IMR-90 (cell line): ENCODE results near the gene CELSR1. TPM values are rescaled to one million over a fixed set of nuclear protein-coding genes. Genes with fewer than 3 reads are reported as not detected.

ENCODE experiments used
- ATAC-seq: fragments of 200-7000 bp; cut with Tn5 transposase; 2 replicates; pipeline ENCODE4 v1.9.1; 2020; ENCODE audit warnings: low read depth, mild to moderate bottlenecking, moderate library complexity
- BruUV-seq: library from RNA; stranded (reverse); fragments of 400-500 nt; replicated peaks from 2 replicates; lab custom pipeline; 2021; lab: Mats Ljungman, UMichigan
- CTCF ChIA-PET: fragments of 300-600 bp; formaldehyde crosslinking; extraction: SDS; loops from one replicate; lab custom pipeline; 2021; ENCODE audit warnings: antibody characterized with exemption; lab: Yijun Ruan, JAX
- POLR2A ChIA-PET: fragments of 300-600 bp; sonication (Branson Sonifier 250); formaldehyde crosslinking; loops from one replicate; lab custom pipeline; 2022; ENCODE audit warnings: antibody characterized with exemption; ENCODE audit not compliant: unreplicated experiment; lab: Charles Lee
- DNase-seq: peaks from one replicate; pipeline ENCODE4 v3.0.0; 2013
- H2AFZ ChIP-seq: replicated peaks from 2 replicates; pipeline ENCODE3; 2013; ENCODE audit warnings: low read length, mild to moderate bottlenecking; ENCODE audit not compliant: poor library complexity
- H2AK5ac ChIP-seq: 2 replicates; pipeline ENCODE4 v1.6.1; 2013; ENCODE audit warnings: low read depth, low read length, inconsistent platforms
- H2AK9ac ChIP-seq: replicated peaks from 2 replicates; pipeline ENCODE3; 2013; ENCODE audit warnings: mild to moderate bottlenecking, low read depth, low read length, moderate library complexity; ENCODE audit not compliant: poor library complexity
- H2BK120ac ChIP-seq: 2 replicates; pipeline ENCODE4 v1.6.1; 2013; ENCODE audit warnings: low read depth, low read length, inconsistent platforms
- H2BK15ac ChIP-seq: 3 replicates; pipeline ENCODE4 v1.6.1; 2013; ENCODE audit warnings: low read depth, low read length, inconsistent platforms
- H2BK20ac ChIP-seq: 2 replicates; pipeline ENCODE4 v1.6.1; 2013; ENCODE audit warnings: low read depth, mild to moderate bottlenecking, inconsistent platforms, low read length, moderate library complexity
- H2BK5ac ChIP-seq: 2 replicates; pipeline ENCODE4 v1.6.1; 2013; ENCODE audit warnings: mild to moderate bottlenecking, low read depth, low read length, inconsistent platforms; ENCODE audit not compliant: poor library complexity, severe bottlenecking
- H3K14ac ChIP-seq: replicated peaks from 2 replicates; pipeline ENCODE4 v1.6.1; 2013; ENCODE audit warnings: low read depth, low read length, inconsistent platforms
- H3K18ac ChIP-seq: 2 replicates; pipeline ENCODE4 v1.6.1; 2013; ENCODE audit warnings: low read depth, low read length, control low read depth
- H3K23ac ChIP-seq: 2 replicates; pipeline ENCODE4 v1.6.1; 2013; ENCODE audit warnings: low read depth, low read length, inconsistent platforms
- H3K27ac ChIP-seq: 2 replicates; pipeline ENCODE4 v1.5.1; 2013; ENCODE audit warnings: mild to moderate bottlenecking, control low read depth, low read length; ENCODE audit not compliant: insufficient read depth
- H3K27me3 ChIP-seq: 2 replicates; pipeline ENCODE4 v1.6.1; 2013; ENCODE audit warnings: low read length; ENCODE audit not compliant: control insufficient read depth, insufficient read depth
- H3K36me3 ChIP-seq: 2 replicates; pipeline ENCODE4 v1.6.1; 2013; ENCODE audit warnings: low read length, mixed read lengths; ENCODE audit not compliant: control insufficient read depth, insufficient read depth
- H3K4ac ChIP-seq: 2 replicates; pipeline ENCODE4 v1.6.1; 2013; ENCODE audit warnings: low read depth, low read length, inconsistent platforms
- H3K4me1 ChIP-seq: 2 replicates; pipeline ENCODE4 v1.6.1; 2013; ENCODE audit warnings: low read length, mixed read lengths; ENCODE audit not compliant: control insufficient read depth, insufficient read depth
- H3K4me2 ChIP-seq: 2 replicates; pipeline ENCODE4 v1.6.1; 2013; ENCODE audit warnings: low read depth, mild to moderate bottlenecking, control low read depth, low read length, moderate library complexity
- H3K4me3 ChIP-seq: 2 replicates; pipeline ENCODE4 v1.5.1; 2013; ENCODE audit warnings: low read depth, mild to moderate bottlenecking, control low read depth, low read length, moderate library complexity; ENCODE audit not compliant: insufficient read depth
- H3K56ac ChIP-seq: 2 replicates; pipeline ENCODE4 v1.6.1; 2013; ENCODE audit warnings: low read length, inconsistent platforms; ENCODE audit not compliant: insufficient read depth; ENCODE audit errors: extremely low read depth
- H3K79me1 ChIP-seq, 2 experiments: 2 replicates each; pipeline ENCODE4 v1.6.1; 2013; ENCODE audit warnings: low read length in 2 of 2, inconsistent platforms in 1 of 2, low read depth in 1 of 2
- H3K9ac ChIP-seq: 2 replicates; pipeline ENCODE4 v1.6.1; 2013; ENCODE audit warnings: low read depth, low read length, control low read depth
- H3K9me1 ChIP-seq: 2 replicates; pipeline ENCODE4 v1.6.1; 2013; ENCODE audit warnings: low read length, inconsistent platforms; ENCODE audit not compliant: insufficient read depth
- H3K9me3 ChIP-seq: 2 replicates; pipeline ENCODE4 v1.6.1; 2013; ENCODE audit warnings: low read length; ENCODE audit not compliant: control insufficient read depth, insufficient read depth
- H4K20me1 ChIP-seq: 2 replicates; pipeline ENCODE4 v1.6.1; 2013; ENCODE audit warnings: low read length, inconsistent platforms; ENCODE audit not compliant: insufficient read depth
- H4K5ac ChIP-seq: 2 replicates; pipeline ENCODE4 v1.6.1; 2013; ENCODE audit warnings: mild to moderate bottlenecking, low read depth, low read length, control low read depth
- H4K8ac ChIP-seq, 2 experiments: 2 replicates each; pipeline ENCODE4 v1.6.1; 2013; ENCODE audit warnings: low read depth in 2 of 2, low read length in 2 of 2, control low read depth in 1 of 2, inconsistent platforms in 1 of 2
- H4K91ac ChIP-seq: 2 replicates; pipeline ENCODE4 v1.6.1; 2013; ENCODE audit warnings: low read depth, low read length, inconsistent platforms; ENCODE audit not compliant: insufficient read depth
- CHD1 ChIP-seq: IDR thresholded peaks from 2 replicates; pipeline ENCODE4 v1.6.1; 2012; ENCODE audit warnings: low read depth, low read length, improper control_type of control experiment
- CTCF ChIP-seq: conservative IDR thresholded peaks from 2 replicates; pipeline ENCODE4 v1.5.1; 2012; ENCODE audit warnings: mild to moderate bottlenecking, low read depth, low read length, improper control_type of control experiment
- ELK1 ChIP-seq: fragments of 150-350 bp; IDR thresholded peaks from 2 replicates; pipeline ENCODE4 v1.6.1; 2016; ENCODE audit warnings: low read depth, mild to moderate bottlenecking, low read length, moderate library complexity, borderline replicate concordance
- FOS ChIP-seq: fragments of 150-350 bp; IDR thresholded peaks from 2 replicates; pipeline ENCODE4 v1.6.1; 2016; ENCODE audit warnings: low read depth, low read length
- MAFK ChIP-seq: IDR thresholded peaks from 2 replicates; pipeline ENCODE4 v1.6.1; 2012; ENCODE audit warnings: low read depth, low read length, improper control_type of control experiment
- MXI1 ChIP-seq: IDR thresholded peaks from 2 replicates; pipeline ENCODE4 v1.6.1; 2012; ENCODE audit warnings: low read depth, mild to moderate bottlenecking, low read length, moderate library complexity, borderline replicate concordance
- NFE2L2 ChIP-seq: fragments of 150-350 bp; IDR thresholded peaks from 2 replicates; pipeline ENCODE4 v1.6.1; 2016; ENCODE audit warnings: low read depth, mild to moderate bottlenecking, low read length
- RCOR1 ChIP-seq: IDR thresholded peaks from 2 replicates; pipeline ENCODE4 v1.6.1; 2012; ENCODE audit warnings: mild to moderate bottlenecking, low read length, improper control_type of control experiment; ENCODE audit not compliant: insufficient replicate concordance
- SMC3 ChIP-seq: fragments of 150-350 bp; IDR thresholded peaks from 2 replicates; pipeline ENCODE4 v1.6.1; 2016; ENCODE audit warnings: low read depth, mild to moderate bottlenecking, antibody characterized with exemption, low read length, moderate library complexity
- WGBS, 2 experiments: methylation state at CpG; one replicate each; pipeline versions ENCODE4 v1.1.5 to v1.1.7; 2013; ENCODE audit warnings: missing lambda C conversion rate in 2 of 2; ENCODE audit not compliant: insufficient read length in 1 of 2; ENCODE audit errors: extremely low coverage in 2 of 2; 5-methylcytosine and 5-hydroxymethylcytosine counted together
- dilution Hi-C: fragments of 300-500 bp; cut with HindIII; formaldehyde crosslinking; loops from one replicate; pipeline ENCODE4 v1.14.3; 2018; ENCODE audit warnings: low sequenced_read_pairs; ENCODE audit not compliant: unreplicated experiment
- in situ Hi-C: fragments of 300-500 bp; cut with MboI; formaldehyde crosslinking; loops from 3 replicates; pipeline ENCODE4 v1.14.3; 2019; ENCODE audit warnings: low sequenced_read_pairs, inconsistent platforms, mixed read lengths
- intact Hi-C: fragments of 100-400 bp; cut with micrococcal nuclease; formaldehyde crosslinking; loops from 2 replicates; pipeline ENCODE4 v1.10.0; 2022
- polyA plus RNA-seq, 3 experiments: library from polyadenylated mRNA; depleted of rRNA; stranded (reverse); fragments of >200 nt; gene quantifications; 2 replicates each; pipeline ENCODE4 v1.2.3, GENCODE V29; 2012; ENCODE audit warnings: low replicate concordance in 1 of 3
- total RNA-seq: library from RNA; depleted of rRNA; stranded (reverse); fragments of >200 nt; gene quantifications from 2 replicates; pipeline ENCODE4 v1.2.3, GENCODE V29; 2012

CELSR1 gene
- total and polyA plus RNA-seq, 2 of the 4 experiments (the other 2 are of a cell fraction) = 0.36 to 0.82 TPM

- DNase-seq = no peak
- no peak overlapping the region for H2AK9ac ChIP-seq
- dilution Hi-C loops = no loop called here
- H3K4me1 ChIP-seq = peaks cover 3% of the 10 kb centered on the region; the same call in 1 of the 2 replicates
- no peak overlapping the region for H2AFZ ChIP-seq
- no peak for TF ChIP-seq CHD1
- TF ChIP-seq CTCF = no peak
- TF ChIP-seq ELK1 = no peak
- TF ChIP-seq RCOR1 = no peak
- TF ChIP-seq SMC3 = no peak
- no peak for TF ChIP-seq FOS
- no peak for TF ChIP-seq MAFK
- no peak for TF ChIP-seq MXI1
- no peak for TF ChIP-seq NFE2L2
- no TSS peak for BruUV-seq
- H3K36me3 ChIP-seq = no peaks in the 10 kb centered on the region
- 60% methylated on average over 1 of the region's 16 CpGs; no CpG with 5 or more reads in 1 of the 2 experiments for WGBS, 2 experiments
- no peak overlapping the region for H2BK20ac ChIP-seq
- H3K56ac ChIP-seq = no peak overlapping the region
- no peak overlapping the region for H2BK5ac ChIP-seq
- no peak overlapping the region for H2BK15ac ChIP-seq
- H3K23ac ChIP-seq = no peak overlapping the region
- no peak overlapping the region for H2AK5ac ChIP-seq
- no peak overlapping the region for H4K8ac ChIP-seq
- H3K27me3 ChIP-seq = peaks cover 15% of the 10 kb centered on the region
- H3K79me1 ChIP-seq = no peaks in the 10 kb centered on the region
- no peak for ATAC-seq
- no peaks in the 10 kb centered on the region for H3K9me1 ChIP-seq
- H3K4me3 ChIP-seq = no peak overlapping the region
- no peak overlapping the region for H3K4me2 ChIP-seq
- ChIA-PET CTCF (interaction anchor here (0.6 kb wide), 1 partner anchor 15 kb away, joined by 3 read pairs; no protein-coding TSS in a partner anchor), POLR2A (no interaction called here)
- no peaks in the 10 kb centered on the region for H3K9me3 ChIP-seq
- H4K20me1 ChIP-seq = no peaks in the 10 kb centered on the region
- H4K5ac ChIP-seq = no peak overlapping the region
- intact Hi-C loops = no loop called here
- H2BK120ac ChIP-seq = no peak overlapping the region
- no peak overlapping the region for H3K18ac ChIP-seq
- in situ Hi-C loops = no loop called here
- no peak overlapping the region for H3K4ac ChIP-seq
- no peak overlapping the region for H4K91ac ChIP-seq
- no peak overlapping the region for H3K14ac ChIP-seq
- no peak overlapping the region for H3K27ac ChIP-seq
- H3K9ac ChIP-seq = no peak overlapping the region
Measured at GRCh38 chr22:46484156-46484860, 53.1 kb downstream of the CELSR1 start.
